HG02870 (cell line): Measurements from ENCODE around the gene TLCD4.
"Not testable (repeated sequence)": the region's sequence is repeated elsewhere in the genome, so short reads cannot be mapped to it uniquely, and the experiment has no call there.

Experiments
- ATAC-seq: cut with Tn5 transposase; IDR thresholded peaks from one replicate; pipeline ENCODE4 v1.9.1; 2021; ENCODE audit warnings: mild to moderate bottlenecking, moderate library complexity; ENCODE audit not compliant: unreplicated experiment

Gene TLCD4, protein sequence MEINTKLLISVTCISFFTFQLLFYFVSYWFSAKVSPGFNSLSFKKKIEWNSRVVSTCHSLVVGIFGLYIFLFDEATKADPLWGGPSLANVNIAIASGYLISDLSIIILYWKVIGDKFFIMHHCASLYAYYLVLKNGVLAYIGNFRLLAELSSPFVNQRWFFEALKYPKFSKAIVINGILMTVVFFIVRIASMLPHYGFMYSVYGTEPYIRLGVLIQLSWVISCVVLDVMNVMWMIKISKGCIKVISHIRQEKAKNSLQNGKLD

DNA sequence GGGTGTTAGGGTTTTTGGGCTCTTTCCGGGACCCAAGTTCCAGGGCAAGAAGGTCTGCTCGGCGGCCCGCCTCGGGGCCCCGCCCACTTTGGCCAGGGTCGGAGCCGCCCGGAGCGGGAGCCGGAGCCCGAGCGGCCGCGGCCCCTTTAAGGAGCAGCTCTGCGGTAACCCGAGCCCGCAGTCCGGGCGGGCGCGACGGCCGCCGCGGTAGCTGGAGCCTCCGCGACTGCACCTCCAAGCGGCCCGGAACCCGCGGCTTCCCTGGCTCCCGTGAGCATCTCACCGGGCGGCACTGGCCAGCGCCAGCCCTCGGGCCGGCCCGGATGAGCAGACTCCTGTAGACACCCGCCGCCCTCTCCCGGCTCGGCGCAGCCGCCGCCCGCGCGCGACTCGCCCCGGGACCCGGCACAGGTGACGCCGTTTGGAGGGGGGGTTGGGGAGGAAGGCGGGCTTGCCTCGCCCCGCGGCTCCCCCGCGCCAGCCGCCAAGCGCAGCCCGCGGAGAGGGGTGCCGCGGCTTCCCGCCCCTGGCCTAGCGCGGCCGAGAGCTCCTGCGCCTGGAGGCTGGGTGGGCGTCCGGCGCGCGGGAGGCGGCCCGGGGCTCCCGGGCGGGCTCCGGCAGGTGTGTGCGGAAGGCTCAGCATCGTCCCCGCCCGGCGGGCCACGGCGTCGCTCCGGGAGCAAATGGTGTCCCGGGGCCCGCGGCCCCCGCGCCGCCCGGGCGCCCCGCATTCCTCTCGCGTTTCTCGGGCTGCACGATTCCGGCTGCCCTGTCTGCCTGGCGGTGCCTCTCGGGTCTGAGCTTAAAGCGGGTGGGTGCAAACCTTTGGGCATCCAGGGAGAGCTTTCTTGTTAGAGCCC is at the start of gene TLCD4:
TLCD4 (plus strand) TSS at position 149 of the 860 bp plus-strand sequence. CDS start 26,547 bp downstream, outside the sequence.
- peak; percentile 40 for ATAC-seq

DNA sequence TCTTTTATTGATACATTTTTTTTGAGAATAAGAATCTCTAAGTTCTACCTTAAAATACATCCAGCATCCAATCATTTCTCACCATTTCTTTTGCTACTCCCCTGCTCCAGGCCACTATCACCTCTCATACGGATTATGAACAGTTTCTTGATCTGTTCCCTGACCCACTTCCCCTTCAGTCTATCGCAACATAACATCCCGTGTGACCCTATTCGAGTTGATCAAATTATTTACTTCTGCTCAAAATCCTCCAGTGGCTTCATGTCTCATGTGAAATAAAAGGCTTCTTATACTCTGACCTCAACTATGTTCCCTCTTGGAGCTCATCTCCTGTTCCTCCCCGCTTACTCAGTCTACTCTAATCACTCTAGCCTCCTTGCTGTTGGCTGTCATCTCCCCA is 49.6 kb upstream of the TLCD4 start:
- ATAC-seq, result no peak

DNA sequence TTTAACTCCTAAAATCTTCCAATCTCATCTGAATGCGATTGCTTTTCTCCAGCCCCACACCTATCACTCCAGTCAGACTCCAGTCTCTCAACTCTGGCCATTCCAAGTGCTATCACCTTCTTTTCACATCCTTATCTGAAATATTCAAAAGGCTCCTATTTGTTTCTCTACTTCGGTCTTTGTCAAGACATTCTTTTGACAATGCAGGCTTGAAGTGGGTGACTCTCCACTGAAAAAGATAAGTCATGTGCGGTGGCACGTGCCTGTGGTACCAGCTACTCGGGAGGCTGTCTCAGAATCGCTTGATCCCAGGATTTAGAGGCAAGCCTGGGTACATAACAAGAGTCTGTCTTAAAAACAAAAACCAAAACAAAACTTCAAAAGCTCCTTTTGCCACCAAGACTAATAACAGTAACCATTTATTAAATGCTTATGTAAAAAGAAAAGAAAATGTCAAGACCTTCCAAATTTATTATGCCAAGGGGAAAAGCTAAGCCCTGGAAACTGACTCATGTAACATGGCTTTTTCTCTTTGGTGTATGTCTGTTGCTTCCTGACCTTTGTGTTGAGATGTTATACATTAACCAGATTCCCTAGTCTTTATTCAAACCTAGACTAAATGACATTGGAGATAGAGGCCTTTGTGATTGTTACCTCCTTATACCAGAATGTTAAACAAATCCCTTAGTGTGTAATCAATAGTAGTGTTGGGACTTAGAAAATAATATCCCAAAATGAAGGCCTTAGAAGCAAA is 48.0 kb upstream of the TLCD4 start:
- no peak for ATAC-seq

DNA sequence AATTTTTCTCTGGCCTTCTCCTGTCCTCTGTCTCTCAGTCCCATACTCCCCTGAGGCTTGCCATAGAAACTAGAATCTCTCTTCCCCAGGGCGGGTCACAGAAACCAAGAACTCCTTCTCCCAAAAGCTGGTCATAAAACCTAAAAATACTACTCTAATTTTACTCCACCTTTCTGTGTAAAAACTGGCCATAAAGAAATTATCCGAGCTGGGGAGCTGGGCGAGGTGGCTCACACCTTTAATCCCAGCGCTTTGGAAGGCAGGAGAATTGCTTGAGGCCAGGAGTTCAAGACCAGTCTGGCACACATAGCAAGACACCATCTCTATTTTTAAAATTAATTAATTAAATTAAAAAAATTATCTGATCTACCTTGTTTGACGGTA is 47.5 kb upstream of the TLCD4 start:
- ATAC-seq, result no peak

DNA sequence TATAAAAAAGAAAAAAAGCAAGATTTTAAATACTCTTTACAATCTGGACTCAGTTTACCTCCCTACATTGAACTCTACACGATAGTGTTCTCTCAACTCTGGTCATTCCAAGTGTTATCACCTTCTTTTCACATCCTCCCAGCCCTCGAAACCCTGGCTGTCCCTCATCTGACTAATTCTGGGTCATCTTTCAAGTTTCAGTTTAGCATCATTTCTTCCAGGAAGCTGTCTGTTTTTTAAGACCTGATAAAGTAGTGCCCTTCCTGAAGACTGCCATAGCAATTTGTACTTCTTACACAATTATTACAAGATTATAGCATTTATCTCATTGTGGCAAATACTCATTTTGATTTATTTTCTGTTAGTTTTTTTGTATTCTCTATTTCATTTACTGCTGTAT is 45.6 kb upstream of the TLCD4 start:
- ATAC-seq, result no peak

DNA sequence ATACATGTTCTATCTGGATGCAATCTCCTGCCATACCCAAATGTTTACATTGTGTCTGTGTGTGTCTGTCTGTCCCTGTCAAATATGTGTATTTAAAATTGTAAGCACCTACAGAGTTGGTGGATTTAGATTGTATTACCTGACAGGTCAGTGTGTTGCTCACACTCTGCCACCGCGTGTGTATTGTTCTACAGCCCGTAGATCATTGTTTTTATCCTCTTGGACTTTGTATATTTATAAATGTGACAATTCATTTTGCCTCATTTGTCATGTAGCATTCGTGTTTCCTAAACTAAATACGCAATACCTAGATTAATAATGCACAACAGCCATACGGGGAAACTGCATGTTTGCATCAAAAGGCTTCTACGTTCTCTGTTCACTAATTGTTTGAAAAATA is 45.0 kb upstream of the TLCD4 start:
- ATAC-seq, result no peak

DNA sequence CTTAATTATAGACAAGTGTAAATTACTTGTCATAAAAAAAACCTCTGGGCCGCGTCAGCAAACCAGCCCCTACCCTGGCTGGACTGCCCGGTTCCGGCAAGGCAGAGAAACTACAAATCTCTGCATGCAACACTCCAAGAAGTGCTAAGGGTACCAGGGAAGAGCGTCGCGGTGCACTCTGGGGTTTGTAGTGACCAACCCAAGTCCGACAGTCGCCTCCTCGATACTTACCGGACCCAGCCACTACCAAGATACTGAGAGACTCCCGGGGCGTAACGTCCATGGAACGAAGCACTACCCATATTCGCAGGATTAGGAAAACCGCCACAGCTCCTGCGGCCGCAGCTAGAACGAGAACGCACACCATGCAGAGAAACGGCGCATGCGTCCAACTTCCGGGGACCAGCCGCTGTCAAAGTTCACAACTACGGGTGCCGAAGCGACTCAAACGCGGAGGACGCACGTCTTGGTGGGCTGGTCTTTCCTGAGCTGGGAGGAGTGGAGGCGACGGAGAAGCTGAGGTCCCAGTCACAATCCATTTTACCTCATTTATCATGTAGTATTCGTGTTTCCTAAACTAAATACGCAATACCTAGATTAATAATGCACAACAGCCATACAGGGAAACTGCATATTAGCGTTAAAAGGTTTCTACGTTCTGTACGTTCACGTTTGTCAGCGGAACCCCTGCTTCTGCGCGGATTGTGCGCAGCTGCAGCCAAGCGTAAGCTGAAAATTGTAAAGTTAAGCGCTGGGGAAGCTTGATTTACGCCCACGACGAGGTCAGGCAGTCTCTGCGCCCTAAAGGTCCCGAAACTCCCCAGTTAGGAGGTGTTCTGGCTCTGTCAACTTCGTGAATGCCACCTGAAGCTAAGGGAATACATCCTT is 44.4 kb upstream of the TLCD4 start, which contains the start of gene ALG14:
ALG14 (minus strand) TSS at position 420 of the 888 bp plus-strand sequence; CDS start at position 367, 53 bp downstream.
- ATAC-seq, result peak; percentile 96

DNA sequence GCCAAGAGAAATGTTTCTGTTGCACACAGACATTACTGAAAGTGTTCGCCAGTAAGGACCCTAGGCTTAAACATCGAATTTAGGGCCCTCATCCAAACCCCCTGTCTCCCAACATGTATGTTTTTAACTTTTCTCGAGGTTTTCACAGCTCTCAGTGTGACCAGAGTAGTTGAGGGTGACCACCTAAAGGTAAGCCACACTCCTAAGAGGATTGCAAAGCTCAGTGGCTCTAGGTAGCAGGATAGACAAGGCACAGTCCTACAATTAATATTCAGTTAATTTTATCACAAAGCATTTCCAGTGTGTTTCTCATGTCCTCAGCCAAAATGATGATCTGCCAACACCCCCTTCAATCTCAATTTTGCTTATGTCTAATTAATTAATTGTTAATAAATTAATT is 43.7 kb upstream of the TLCD4 start:
- ATAC-seq, result no peak

DNA sequence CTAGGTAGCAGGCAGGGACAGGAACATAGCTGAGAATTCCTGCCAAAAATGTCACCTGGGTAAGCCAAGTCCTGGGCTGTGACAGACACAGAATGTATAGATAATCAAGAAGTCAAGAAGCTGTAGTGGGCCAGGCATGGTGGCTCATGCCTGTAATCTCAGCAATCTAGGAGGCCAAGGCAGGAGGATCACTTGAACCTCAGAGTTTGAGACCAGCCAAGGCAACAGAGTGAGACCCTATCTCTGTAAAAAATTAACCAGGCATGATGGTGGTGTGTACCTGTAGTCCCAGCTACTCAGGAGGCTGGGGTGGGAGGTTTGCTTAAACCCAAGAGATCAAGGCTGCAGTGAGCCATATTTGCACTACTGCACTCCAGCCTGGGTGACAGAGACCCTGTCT is 41.1 kb upstream of the TLCD4 start:
- ATAC-seq, result no peak

DNA sequence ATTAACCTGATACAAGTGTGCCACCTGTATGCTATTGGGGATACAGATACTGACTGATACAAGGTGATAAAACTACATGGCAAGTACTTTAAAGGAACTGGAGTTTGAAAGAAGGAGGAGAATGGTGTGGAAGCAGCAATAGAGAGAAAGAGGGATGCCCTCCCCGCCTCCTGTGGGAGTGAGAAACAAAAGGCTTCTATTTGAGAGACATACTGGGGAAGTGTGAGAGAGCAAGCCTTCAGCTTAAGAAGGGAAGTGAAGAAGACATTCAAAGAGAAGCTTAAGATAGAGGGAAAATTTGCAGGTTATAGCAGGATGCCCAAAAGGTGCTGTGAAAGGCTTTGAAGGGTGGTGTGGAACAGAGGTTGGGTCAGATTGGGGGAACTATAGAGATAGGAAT is 36.7 kb upstream of the TLCD4 start:
- no peak for ATAC-seq

DNA sequence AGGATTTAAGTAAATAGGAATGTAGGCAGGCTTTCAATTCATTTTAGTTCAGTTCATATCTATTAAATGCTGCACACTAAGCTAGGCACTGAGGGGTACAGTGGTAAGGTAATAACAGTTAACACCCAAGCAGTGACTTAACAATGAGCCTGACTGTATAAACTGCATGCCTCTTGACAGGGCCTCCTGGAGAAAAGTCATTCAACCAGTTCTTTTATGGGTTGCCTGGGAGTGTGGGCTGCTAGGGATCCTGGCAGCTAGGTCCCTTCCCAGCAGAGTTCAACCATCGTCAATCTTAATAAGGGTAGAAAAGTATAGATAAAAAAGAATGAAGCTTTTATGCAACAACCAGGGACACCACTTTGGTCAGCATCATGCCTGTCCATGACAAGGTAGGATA is 36.3 kb upstream of the TLCD4 start:
- ATAC-seq, result no peak

DNA sequence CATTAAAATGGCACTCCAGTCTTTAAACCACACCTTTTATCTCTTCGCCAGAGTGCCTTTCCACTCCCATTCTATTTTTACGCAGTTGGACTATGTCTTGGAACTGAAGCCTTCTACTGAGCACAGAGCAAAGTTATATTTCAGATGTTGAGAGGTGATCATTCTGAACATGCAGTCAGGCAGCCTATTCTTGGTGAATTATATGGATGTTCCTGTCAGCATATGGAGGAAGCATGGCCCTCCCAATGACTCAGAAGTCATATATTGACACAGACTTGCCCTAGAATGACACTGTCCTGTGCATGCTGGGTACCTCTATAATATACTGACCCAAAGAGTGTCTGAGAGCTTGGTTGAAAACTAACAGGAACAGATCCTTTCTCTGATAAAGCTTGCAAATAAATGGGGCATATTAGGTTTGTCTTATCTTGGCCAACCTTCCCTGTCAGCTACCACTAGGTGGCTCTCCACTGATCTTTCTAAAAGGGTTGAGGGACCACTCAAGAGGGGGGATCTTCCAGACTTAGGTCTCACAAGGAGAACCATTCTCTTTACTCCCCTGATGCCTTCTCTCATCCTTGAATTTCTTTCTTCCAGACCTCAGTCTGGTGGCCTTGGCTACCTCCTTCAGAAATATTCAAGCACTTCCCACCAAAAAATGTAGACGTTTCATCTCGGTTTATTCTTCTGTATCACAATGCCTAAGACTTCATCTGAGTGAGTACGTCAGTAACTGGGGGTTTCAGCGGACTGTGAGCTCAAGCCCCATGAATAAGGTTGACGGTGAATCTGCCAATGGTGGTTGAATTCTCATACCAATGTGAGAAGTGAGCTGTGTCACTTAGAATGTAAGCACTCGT is 32.6 kb upstream of the TLCD4 start:
- ATAC-seq, result peak; percentile 62

DNA sequence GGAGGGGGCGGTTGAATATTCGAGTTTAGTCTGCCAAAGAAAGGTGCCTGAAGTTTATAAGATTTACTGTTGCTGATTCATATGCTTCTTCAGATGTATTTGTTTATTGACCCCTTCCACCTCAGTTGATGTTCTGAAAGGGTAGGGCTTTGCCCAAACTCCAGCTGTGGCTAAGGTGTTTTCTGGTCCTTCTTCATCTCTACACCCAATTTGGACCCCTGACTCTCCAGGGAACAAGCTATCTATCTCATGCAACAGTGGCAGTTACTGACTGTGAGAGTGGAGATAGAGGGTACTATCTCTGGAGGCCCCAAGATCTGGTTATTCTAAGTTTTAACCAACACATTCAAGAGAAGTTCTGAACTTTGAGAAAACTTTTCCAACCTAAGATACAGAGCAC is 31.8 kb upstream of the TLCD4 start:
- no peak for ATAC-seq

DNA sequence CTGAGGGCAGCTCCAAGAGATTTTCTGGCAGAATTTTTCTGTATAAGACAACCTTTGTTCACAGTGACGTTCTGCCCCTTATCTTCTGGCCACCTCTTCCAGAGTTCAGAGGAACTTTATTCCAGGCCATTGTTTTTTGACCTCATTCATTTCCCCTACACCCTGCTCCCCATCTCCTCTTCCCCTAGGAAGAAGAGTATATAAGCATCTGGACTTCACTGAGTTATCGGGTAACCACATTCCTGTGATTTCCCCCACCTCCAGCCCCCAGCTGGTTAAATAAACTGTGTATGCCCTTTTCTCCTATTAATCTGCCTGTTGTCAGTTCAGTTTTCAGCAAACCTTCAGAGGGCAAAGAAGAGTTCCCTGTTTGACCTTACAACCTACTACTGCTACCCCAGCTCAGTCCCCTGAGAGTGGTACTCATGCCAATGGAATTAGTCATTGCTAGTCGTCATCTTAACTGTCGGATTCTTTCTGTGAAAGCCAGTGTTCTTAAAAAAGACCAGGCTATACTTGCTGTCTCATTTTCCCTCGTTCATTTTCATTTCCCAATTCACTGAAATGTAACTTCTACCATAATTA is 30.1 kb upstream of the TLCD4 start:
- ATAC-seq, result no peak

DNA sequence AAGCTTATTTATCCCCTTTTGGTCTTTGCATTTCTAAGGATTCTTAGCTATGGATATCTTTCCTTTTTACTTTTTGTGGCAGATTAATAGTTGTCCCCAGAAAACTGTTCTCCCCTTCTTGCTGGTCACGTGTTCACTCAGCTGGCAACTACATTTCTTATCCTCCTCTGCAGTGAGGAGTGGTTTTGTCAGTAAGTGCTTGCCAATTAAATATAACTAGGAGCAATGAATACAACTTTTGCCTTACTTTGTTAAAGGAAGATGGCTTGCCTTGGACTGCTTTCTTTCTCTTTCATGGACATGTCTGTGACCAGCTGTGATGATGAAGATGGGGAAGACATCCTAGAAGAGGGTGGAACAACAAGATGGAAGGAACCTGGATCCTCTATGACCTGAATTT is 28.9 kb upstream of the TLCD4 start:
- ATAC-seq, result no peak

DNA sequence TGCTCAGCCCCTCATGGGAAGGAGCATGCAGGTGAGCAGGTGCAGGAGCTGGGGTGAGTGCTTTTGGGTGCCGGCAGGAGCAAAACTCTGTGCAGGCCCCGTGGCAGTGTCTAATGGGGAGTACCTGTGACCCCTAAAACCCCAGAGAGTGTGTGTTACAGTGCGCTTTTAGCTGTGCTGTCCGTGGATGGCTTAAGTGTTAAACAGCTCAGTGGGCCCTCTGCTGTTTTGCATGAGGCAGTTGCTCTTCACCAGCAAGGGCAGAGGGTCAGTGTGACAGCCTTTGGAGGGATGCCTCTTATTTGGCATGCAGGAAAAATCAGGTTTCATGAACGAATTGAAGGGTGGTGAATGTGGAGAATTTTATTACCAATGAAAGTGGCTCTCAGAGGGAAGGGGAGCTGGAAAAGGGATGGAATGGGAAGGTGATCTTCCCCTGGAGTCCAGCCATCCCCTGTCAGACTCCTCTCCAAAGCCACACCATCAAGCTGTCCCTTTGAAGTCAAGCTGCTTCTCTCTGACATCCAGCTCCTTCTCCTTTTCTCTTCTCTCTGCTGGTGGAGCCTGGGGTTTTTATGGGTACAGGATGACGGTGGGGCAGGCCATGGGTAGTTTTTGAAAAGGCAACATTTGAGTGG is 27.4 kb upstream of the TLCD4 start:
- no peak for ATAC-seq

DNA sequence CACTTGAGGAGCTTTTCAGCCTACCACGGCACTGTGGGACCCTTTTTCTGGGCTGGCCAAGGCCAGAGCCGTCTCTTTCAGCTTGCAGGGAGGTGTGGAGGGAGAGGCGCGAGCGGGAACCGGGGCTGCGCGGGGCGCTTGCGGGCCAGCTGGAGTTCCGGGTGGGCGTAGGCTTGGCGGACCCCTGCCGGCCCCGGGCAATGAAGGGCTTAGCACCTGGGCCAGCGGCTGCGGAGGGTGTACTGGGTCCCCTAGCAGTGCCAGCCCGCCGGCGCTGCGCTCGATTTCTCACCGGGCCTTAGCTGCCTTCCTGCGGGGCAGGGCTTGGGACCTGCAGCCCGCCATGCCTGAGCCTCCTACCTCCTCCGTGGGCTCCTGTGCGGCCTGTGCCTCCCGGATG is 25.9 kb upstream of the TLCD4 start:
- ATAC-seq, result not testable (repeated sequence)

DNA sequence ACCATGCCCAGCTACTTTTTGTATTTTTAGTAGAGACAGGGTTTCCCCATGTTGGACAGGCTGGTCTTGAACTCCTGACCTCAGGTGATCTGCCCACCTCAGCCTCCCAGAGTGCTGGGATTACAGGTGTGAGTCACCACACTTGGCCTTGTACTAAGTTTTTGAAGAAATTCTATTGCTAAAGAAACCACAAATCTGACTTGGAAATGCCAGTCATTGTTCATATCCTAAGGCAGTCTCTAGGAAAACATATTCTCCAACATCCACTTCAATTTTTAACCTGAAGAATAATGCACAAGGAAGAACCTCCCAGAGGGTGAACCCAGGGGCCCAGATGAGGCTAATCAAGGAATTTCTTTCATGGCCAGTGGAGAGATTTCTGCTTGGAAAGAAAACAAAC is 24.3 kb upstream of the TLCD4 start:
- not testable (repeated sequence) for ATAC-seq

DNA sequence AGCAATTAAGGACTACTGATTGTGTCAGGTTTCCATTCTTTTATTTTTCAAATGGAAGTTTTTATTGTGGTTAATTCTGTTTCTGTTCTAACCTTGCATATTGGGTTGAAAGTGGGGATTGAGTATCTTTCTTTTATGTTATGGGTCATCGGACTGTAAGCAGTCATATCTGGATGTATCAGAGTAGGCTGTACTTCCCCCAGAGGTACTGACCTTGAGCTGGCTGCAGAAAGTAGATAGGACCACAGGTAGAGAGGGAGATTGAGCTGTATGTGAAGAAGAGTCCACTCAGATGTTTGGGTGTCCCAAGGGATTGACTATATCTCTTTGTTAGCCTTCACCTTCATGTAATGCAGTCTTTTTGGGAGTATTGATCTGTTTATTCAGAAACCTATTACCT is 23.9 kb upstream of the TLCD4 start:
- no peak for ATAC-seq
